HG03159 (cell line): ENCODE results near the gene TASOR2.
A peak's percentile ranks its signal among the peaks of the same experiment; 100 is the strongest.

Experiments used
- ATAC-seq: cut with Tn5 transposase; IDR thresholded peaks from one replicate; pipeline ENCODE4 v1.9.1; 2021; ENCODE audit warnings: mild to moderate bottlenecking, moderate library complexity; ENCODE audit not compliant: unreplicated experiment

Gene TASOR2, protein sequence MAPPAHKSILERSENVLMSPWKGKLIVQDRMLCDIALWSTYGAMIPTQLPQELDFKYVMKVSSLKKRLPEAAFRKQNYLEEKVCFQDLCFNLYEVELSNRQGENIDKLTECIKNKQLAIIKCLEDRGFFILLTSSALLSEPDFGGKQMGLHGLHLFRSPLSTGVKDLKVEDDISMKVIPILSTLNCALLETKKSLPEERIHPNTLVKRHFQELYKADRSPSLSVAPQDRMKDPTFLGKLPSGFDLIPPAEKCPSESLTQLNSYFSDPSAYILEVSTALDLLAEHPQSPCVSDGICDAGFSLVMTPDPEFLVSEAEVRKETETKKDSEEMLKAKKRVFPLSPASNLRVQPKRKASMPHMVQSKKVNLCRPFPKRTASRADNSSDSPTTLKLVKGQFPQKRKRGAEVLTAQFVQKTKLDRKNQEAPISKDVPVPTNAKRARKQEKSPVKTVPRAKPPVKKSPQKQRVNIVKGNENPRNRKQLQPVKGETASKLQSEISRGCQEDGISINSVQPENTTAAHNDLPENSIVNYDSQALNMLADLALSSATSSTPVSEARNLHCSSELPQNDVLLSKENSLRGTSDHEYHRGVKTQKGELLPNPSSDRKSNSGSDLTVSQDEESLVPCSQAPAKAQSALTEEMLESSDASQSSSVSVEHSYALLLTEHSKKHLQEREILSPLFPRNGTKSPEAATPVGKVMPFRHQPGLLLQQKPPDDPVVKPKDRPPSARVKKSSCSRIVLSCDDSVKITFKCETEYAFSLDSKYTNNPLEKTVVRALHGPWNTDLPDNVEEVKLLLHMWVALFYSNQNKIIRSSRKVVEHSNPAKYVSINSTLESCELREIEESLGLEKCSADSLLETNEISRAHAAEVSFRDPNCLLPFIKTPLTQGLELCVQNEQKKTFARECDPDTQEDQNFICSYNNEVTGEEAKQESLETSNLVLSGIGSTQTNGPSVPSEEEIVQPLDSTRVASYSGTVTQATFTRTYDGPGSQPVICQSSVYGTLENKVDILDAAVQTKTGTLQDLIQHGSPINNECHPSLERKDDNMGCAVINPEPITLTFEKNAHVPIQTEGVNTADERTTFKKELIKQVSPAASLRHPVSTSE (N-terminal part only)

DNA sequence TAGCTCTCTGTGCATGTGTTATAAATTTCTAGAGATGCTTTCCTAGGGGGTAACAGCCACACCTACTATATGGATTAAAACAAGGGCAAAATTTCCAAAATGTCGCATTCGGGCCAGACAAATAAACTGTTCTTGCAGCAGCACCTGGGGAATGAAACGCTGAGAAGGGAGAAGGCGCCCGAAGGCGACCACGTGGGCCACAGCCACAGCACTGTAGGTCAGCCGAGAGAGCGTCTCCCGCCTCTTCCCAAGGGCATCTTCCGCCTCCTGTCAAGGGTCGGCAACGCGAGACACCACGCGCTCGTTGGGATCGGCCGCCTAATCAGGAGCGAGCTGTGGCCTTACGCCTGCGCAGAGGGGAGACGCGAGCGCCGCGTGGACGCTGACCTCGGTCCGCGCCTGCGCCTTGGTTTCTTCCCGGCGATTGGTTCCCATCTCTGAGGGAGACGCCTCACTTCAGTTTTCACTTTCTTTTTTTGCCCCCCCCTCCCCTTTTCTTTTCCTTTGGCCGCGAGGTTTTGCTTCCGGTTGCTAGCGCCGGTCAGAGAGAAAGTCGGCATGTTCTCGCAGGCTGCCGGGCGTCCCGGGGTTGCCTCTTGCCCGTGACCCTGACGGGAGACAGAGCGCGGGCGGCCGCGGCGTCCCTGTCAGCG lies at the start of gene TASOR2:
TSS of gene TASOR2 (plus strand) at position 521 of the 653 bp plus-strand sequence. CDS start 35,805 bp downstream, outside the sequence.
- peak; percentile 79 for ATAC-seq

DNA sequence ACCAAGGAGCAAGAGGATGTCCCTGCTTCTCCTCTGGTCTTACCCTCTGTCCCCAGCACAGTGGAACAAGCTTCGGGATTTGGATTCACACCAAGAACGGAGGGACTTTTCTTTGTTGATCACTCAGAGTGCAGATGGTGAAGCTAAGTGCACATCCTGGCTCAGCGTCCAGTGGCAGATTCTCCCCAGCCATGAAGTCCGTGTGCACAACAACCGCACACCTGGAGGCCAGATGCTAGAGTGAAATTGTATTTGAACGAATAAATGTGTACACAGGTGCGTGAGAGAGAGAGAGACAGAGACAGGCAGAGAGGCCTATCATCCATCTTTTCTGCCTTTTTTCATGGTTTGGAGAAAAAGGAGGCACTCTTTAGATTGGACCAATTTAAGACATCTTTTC lies 49.7 kb upstream of the TASOR2 start:
- ATAC-seq, result no peak

DNA sequence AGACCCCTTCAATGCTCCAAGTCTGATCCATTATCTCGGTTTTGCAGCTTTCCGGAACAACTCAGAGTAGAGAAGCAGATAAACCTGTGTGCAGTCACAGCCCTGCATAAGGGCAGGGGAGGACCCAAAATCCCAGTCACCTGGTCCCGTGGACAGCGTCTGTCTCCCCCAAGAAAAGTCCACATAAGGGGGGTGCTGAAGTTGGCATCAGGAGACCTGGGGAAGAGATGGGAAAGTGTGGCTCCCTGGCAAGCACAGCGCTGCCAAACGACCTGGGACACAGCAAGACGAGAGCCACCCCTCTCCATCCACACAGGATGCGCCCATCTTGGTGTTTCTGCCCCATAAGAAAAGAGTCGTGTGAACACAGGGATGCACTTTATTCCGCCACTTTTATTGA lies 46.1 kb upstream of the TASOR2 start:
- ATAC-seq, result no peak

DNA sequence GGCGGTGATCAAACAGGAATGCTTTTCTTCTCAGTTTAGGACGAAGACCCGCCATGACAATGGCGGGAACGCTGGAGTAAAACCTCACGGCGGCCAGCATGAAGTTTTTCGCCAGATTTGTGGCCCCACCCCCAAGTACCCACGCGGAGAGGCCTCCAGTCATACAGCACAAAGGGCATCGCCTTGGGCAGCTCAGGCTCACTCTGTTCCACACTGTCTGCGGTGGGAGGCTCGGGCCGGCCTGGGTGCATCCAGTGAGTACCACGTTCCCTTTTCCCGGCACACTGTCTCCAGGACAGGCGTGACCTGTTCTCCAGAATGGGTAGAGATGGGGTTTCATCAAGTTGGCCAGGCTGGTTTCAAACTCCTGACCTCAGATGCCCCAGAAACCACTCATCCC lies 45.6 kb upstream of the TASOR2 start:
- no peak for ATAC-seq

DNA sequence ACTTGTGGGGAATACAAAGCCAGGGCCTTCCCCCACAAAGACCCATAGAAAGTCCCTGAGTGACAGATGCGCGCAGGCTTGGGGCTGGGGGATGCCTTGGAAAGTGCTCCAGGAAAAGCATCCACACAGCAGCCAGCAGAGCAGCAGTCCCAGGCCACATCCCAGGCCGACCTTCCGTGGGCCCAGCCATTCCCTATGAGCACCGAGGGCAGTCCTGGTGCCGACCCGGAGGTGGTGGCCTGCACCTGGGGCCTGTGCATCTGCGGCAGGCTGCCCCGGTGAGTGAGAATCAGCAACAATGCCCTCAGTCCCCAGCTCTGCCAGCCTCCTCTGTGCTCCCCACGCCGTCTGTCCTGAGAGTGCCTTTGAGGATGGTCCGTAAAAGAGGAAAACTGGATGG lies 44.6 kb upstream of the TASOR2 start:
- ATAC-seq, result no peak

DNA sequence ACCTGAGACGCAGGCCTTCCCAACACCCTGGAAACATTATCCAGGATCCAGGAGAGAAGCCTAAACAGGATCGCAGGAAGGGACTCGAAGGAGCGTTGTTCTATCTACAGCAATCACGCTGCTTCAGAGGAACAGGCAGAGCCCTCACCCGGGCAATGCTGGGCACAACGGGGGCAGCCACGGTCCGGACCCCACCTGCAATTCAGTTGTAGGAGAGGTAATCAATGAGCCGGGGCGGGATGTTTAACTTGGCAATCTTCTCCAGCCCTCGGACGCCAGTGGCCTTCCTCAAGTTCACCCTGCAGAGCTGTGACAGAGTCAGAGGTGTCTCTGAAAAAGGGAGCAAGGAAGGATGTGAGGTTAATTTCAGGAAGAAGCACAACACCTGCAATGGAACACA lies 44.1 kb upstream of the TASOR2 start:
- no peak for ATAC-seq

DNA sequence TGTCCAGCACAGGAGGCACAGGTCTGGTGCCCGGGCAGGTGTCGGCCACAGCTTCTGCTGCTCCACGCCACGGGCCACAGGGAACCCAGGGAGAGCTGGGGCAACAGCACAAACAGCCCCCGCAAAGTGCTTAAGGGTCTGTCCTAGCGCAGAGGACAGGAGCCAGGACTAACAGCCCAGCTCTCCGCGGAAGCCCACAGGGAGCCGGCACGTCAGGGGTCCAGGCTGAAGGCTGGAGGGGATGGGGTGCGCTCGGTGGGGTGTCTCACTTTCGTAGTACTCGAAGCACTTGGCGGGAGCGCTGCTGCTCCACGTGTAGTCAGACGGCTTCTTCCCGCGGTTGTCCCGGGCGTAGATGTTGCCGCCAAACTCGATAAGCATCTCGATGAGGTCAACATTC lies 43.1 kb upstream of the TASOR2 start:
- ATAC-seq, result no peak

DNA sequence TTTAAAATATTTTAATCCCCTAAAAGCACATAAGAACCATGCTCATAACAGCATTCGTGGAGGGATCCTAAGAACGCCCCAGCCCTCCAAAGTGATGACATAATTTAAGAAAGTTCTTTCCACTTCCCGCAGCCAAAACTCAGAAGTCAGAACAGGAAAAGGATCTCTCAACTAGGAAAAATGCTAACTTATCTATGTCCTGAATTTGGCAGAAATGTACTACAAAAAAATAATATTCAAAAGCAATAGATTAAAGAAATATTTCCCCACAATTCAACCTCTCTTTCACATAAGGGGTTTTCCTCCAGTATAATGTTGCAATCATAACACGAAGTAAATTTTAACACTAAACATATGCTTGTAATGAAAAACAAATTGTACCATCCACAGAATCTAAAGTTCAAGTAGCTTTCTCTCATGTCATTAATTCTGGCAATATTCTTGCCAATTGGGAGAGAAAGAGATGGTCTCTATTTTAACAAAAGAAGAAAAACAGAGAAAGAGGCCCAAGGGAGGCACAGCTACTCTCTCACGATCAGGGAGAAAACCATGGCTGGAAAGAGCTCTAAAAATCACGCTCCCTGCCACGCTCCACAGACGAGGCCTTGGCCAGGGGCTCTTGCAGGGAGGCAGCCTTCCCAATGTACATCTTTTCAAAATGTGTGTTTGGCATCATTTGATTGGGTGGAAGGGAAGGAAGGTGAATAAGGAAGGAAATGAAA lies 41.1 kb upstream of the TASOR2 start:
- ATAC-seq, result no peak

DNA sequence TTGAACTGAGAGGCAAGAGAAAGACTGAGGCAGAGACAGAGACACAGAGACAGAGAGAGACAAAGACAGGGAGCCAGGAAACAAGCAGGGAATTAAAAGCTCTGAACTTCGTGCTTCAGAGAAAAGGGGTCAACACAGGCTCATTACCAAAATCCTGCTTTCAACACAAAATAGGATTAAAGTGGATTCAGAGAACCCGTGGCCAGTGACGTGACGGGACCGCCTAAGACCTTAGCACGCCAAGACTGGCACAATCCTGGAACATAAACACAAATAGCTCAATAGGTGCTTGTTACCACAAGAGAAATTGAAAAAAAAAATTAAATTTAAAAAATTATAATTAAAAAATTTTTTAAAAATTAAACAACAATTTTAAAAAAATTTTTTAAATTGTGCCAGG lies 39.7 kb upstream of the TASOR2 start:
- no peak for ATAC-seq

DNA sequence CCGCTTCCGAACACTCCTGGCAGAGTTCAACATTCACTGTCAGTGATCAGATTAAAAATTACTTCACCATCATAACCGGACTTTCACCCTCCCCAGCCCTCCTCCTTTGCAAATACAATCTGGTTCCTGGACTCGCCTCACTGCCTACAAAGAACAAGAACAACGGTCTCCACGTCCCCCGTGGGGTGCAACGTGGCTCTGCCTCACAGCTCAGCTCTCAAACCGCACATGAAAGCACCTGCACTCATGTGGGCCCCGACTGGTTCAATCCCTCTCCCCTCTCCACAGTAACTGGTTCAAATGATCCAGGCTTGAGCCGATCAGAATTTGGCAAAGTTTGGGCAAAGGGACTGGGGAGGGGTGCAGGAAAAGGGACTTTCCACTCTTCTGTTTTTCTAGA lies 39.3 kb upstream of the TASOR2 start:
- no peak for ATAC-seq

DNA sequence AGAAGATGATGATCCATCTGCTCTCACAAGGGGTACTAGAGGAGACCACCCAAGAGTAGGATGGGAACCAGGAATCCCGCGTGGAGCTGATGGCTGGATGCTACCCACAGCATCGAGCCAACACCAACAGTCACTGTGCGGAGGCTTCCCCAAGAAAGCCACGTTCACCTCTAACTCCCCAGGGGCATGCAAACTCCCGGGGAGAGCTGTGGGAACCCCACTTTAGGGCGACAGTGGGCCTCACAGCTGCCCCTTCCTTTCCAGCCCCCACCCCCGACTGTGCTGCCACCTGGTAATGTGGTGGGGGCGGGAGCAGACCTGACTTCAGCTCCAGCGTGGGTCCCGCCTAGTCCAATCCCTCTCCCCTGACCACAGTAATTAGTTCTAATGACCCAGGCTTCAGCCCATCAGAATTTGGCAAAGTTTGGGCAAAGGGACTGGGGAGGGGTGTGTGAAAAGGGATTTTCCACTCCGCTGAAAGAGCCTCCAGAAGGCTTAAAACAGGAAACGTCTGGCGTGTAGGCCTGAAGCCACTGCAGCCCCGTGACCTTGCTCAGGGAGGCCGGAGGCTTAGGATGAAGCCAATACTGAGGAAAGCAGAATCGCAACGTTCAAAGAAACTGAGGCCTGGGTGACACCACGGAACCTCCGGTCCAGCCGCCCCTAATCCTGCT lies 38.6 kb upstream of the TASOR2 start:
- no peak for ATAC-seq

DNA sequence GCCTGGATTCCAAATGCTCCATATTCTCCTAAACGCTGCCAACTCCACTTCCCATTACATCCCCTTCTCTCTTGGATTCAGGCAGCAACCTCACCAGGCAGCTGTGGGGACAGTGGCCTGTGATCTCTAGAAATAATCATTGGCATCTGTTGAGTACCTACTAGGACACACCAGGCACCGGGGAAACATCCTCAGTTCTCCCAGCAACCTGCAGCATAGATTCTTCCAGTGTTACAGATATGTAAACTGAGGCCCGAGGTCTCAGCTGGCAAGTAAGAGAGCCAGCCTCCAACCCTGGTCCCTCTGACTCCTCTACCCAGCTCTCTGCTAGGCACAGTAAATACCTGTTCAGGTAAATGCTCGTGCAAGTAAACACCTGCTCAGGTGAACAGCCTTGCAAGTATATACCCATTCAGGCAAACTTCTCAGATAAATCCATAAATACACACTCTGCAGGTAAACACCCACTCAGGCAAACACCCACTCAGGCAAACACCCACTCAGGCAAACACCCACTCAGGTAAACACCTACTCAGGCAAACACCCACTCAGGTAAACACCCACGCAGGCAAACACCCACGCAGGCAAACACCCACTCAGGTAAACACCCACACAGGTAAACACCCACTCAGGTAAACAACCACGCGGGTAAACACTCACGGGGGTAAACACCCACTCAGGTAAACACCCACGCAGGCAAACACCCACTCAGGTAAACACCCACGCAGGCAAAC lies 37.0 kb upstream of the TASOR2 start:
- no peak for ATAC-seq

DNA sequence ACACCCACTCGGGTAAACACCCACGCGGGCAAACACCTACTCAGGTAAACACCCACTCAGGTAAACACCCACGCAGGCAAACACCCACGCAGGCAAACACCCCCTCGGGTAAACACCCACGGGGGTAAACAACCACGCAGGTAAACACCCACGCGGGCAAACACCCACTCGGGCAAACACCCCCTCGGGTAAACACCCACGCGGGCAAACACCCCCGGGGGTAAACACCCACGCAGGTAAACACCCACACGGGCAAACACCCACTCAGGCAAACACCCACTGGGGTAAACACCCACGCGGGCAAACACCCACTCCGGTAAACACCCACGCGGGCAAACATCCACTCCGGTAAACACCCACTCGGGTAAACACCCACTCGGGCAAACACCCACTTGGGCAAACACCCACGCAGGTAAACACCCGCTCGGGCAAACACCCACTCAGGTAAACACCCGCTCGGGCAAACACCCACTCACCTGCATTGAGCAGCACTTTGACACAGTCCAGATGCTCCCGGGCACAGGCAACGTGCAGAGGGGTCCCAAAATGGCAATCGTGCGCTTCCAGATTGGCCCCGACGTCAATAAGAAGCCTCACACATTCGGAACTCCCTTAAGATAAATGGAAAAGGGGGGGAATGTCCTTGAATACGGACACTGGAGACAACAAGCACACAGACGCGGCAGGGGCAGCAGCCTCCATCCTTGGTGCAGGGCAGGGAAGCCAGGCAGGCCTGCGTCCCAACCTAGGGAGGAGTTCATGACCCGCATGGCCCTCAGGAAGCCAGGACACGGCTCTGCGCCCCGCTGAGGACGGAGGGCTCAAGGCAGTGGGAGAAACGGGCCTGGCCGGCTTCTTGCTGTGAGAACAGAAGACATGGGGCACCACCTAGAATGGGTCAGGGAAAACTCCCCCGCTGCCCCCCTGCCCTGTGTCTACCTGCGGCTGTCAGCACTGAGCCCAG lies 35.9 kb upstream of the TASOR2 start:
- no peak for ATAC-seq

DNA sequence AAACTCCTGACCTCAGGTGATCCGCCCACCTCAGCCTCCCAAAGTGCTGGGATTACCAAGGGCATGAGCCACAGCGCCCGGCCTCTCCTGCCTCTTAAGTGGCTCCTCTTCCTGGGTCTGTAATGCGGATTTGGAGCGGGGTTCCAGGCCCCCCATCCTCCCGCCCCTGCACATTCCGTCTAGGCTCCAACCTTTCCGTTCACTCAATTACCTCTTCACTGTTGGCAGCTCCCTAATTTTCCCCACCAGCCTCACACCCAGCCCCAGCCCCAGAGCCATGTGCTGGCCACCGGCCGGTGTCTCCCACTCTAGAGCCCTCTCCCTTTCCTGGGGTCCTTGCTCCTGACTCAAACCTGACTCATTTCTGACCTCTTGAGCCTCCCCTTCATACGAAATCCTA lies 34.9 kb upstream of the TASOR2 start:
- ATAC-seq, result no peak

DNA sequence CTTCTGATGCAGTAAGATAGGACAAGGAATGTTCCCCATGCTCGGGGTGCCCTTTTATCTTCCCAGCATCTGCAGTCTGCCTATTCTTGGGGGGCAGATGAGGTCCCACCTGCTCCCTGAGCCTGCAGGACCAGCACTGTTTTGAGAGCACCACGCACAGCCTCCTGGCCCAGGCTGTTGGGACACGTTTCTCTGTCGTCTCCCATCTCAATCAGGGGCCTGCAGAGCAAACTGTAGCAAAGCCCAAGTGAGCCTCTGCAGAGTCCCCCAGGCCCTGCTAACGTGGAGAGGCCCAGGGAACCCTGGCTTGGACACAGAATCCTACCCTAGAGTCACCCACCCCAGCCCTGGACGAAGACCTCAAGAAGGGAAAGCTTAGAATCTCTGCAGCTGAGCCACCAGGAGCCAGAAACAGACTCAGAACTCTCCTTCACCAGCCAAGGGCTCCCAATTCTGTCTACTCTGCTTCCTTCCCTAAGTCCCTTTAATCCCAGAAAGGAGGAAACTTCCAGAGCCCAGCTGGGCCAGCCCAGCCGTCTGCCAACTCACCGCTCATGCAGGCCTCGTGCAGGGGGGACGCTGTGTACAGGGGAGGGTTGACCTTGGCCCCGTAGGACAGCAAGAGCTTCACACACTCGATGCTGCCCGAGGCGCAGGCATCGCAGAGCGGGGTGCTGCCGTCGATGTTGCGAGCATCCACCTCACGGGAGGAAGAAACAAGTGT lies 33.8 kb upstream of the TASOR2 start:
- ATAC-seq, result no peak

DNA sequence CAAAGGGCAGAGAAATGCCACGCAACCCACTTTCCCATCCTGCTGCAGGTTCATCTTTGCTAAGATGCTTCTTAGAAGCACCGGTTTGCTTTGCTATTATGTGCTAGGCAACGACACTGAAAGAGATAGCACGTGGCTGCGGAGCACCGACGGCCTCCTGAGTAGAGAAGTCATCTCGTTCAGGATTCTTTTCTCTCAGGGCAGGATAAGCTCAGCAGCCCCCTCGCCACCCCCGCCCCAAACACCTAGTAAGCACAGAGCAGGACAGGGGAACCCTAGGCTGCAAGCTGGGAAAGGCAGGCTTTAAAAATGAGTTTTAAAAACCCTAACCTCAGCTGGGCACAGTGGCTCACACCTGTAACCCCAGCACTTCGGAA lies 33.3 kb upstream of the TASOR2 start:
- ATAC-seq, result no peak

DNA sequence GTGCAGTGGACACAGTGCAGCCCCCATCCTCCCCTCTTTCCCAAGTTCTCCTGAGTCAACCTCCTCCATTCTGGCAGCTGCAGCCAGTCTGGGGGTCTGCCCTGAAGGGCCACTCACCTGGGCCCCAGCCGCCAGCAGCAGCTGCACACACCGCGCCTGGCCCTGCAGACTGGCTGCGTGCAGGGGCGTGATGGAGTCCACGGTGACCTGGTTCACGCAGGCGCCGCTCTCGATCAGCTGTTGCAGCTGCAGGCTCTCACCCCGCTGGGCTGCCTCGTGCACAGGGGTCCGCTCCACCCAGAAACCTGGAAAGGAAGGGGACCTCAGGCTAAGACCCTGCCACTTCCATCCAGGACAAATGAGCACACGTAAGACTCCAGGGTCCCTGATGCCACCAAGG lies 31.9 kb upstream of the TASOR2 start:
- ATAC-seq, result no peak
